ENCODE measurements around the gene HDGFL2.
A peak's percentile ranks its signal among the peaks of the same experiment; 100 is the strongest.

HDGFL2 gene

DNA sequence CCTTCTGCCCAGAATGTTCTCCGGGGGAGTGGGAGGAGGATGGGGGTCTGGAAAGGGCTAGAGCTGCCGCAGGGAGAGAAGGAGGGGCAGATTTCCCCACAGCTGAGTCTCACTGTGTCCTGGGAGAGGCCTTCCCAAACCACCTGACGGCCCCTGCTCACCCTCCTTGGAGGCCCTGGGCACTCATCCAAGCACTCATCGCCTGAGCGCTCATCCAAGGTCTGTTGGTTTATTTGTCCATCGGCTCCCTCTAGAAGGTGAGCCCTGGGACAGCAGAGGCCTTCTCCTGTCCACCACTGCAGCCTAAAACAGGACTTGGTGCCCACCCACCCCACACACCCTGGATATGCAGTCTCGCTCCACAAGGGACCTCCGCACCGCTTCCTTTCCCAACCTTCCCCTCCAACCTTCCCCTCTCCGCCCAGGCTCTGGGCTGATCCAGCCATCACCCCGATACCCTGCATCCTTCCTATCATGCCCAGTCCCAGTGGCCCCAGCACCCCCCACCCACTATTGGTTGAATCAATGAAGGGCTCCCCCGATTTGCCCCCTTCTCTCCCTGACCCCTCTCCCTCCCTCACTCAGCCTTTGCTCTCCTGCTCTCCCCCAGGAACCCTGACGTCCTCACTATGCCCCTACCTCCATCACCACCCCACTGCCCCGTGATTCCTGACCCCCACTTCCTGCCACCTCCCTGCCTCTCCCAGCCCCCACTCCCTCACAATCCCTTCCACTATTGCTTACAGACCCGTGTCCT, 16.2 kb upstream of the HDGFL2 start:
- Histone ChIP-seq H3K4me3 (ENCODE audit: low read depth, low read length) (0 out of 2 replicates have a peak overlapping the region, but pooled peaks have one; percentile 67), H3K4me1 (ENCODE audit: control insufficient read depth, insufficient read depth, low read length) (peaks cover 8% of the 10 kb centered on the region), H3K36me3 (ENCODE audit: control insufficient read depth, insufficient read depth, low read length) (peaks cover 20% of the 10 kb centered on the region; the same call in 1 of the 2 replicates), H3K9ac (ENCODE audit: low read depth, low read length) (no peak overlapping the region), H3K27ac (ENCODE audit: low read depth, low read length) (no peak overlapping the region), H3K27me3 (ENCODE audit: control insufficient read depth, insufficient read depth, low read length) (no peaks in the 10 kb centered on the region), H3K9me3 (ENCODE audit: control insufficient read depth, insufficient read depth, low read length) (no peaks in the 10 kb centered on the region)

GRCh38 chr19:4456476-4456842, 15.6 kb upstream of the HDGFL2 start:
- Histone ChIP-seq H3K4me3 (ENCODE audit: low read depth, low read length) (peak overlapping the region; percentile 67), H3K36me3 (ENCODE audit: control insufficient read depth, insufficient read depth, low read length) (peaks cover 17% of the 10 kb centered on the region; the same call in 1 of the 2 replicates), H3K27me3 (ENCODE audit: control insufficient read depth, insufficient read depth, low read length) (no peaks in the 10 kb centered on the region), H3K4me1 (ENCODE audit: control insufficient read depth, insufficient read depth, low read length) (peaks cover 8% of the 10 kb centered on the region), H3K27ac (ENCODE audit: low read depth, low read length) (no peak overlapping the region), H3K9me3 (ENCODE audit: control insufficient read depth, insufficient read depth, low read length) (no peaks in the 10 kb centered on the region), H3K9ac (ENCODE audit: low read depth, low read length) (no peak overlapping the region)

DNA sequence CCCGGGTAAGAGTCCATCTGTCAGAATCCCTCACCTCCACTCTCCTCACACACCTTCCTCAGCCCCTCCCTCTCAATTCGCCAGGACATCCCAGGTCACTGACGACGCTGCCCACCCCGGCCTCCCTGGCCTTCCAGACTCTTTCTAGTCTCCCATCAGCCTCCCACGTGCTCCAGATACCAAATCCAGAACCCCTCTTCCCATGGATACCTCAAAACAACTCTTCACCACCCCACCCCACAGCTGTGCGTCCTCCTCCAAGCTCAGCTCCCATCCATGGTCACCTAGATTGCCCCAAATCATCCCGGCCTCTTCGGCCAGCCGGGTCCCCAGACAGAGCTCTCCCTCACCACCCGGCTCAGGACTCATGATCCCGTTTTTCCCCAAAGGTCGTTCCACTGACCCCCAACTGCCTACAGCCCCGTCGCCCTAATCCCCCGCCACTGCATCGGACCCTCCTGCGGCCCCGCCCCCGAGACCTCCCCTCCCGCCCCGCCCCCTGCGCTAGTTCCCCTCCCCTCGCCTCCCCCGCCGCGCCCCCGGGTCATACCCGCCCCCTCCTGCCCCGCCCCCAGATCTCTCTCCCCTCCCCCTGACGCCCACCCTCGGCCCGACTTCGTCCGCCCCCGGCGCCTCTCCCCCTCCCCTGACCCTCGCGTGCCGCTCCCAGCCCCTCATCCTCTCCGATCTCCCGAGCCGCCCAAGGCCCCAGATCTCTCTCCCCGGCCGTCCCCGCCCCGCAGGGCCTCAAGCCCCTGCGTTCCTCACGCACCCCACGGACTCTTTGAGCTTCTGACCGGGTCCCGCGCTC, 15.0 kb upstream of the HDGFL2 start:
- Histone ChIP-seq H3K9ac (ENCODE audit: low read depth, low read length) (peak overlapping the region; percentile 77), H3K4me3 (ENCODE audit: low read depth, low read length) (peak overlapping the region; percentile 69), H3K36me3 (ENCODE audit: control insufficient read depth, insufficient read depth, low read length) (peaks cover 15% of the 10 kb centered on the region; the same call in 1 of the 2 replicates), H3K9me3 (ENCODE audit: control insufficient read depth, insufficient read depth, low read length) (no peaks in the 10 kb centered on the region), H3K4me1 (ENCODE audit: control insufficient read depth, insufficient read depth, low read length) (peaks cover 8% of the 10 kb centered on the region), H3K27me3 (ENCODE audit: control insufficient read depth, insufficient read depth, low read length) (no peaks in the 10 kb centered on the region), H3K27ac (ENCODE audit: low read depth, low read length) (peak overlapping the region; percentile 99)

DNA sequence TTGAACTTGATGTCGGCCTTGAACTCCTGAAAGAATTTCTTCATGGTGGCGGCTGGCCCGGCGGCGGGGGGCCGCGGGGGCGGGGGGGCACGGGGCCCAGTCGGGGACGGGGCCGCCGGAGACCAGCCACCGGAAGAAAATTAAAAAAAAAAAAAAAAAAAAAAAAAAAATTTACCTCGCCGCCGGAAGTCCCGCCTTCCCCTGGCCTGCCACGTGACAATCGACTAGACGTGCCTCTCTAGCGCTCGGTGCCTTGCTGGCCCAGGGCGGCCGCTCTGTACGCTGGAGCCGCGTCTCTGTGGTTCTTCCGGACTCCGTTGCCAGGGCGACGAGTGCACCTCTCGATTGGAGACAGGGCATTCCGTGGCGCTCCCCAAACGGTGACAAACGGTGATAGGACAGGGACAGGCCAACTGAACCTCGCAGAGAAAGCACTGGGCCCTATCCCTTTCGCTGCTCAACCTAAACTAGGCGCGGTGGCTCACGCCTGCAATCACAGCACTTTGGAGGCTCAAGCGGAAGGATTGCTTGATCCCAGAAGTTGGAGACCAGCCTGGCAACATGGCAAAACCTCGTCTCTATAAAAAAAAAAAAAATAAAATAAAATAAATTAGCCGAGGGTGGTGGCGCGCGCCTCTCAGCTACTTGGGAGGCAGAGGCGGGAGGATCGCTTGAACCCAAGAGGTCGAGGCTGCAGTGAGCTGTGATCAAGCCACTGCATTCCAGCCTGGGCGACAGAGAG, 14.3 kb upstream of the HDGFL2 start, which contains the start of gene UBXN6:
UBXN6 (minus strand) TSS at position 141 of the 742 bp plus-strand sequence; CDS start at position 44, 97 bp downstream.
- H3K9ac ChIP-seq (ENCODE audit: low read depth, low read length) = peak within 1 kb of the TSS; percentile 77
- peaks cover 7% of the 10 kb centered on the region; the same call in 1 of the 2 replicates for H3K36me3 ChIP-seq (ENCODE audit: control insufficient read depth, insufficient read depth, low read length)
- H3K4me3 ChIP-seq (ENCODE audit: low read depth, low read length) = peak within 1 kb of the TSS; percentile 69
- peak within 1 kb of the TSS; percentile 99 for H3K27ac ChIP-seq (ENCODE audit: low read depth, low read length)
- no peaks in the 10 kb centered on the region for H3K9me3 ChIP-seq (ENCODE audit: control insufficient read depth, insufficient read depth, low read length)
- no peaks in the 10 kb centered on the region for H3K27me3 ChIP-seq (ENCODE audit: control insufficient read depth, insufficient read depth, low read length)
- peaks cover 8% of the 10 kb centered on the region for H3K4me1 ChIP-seq (ENCODE audit: control insufficient read depth, insufficient read depth, low read length)

GRCh38 chr19:4464815-4465581, 7.1 kb upstream of the HDGFL2 start:
- H3K27me3 ChIP-seq (ENCODE audit: control insufficient read depth, insufficient read depth, low read length) = no peaks in the 10 kb centered on the region
- H3K27ac ChIP-seq (ENCODE audit: low read depth, low read length) = no peak overlapping the region
- no peaks in the 10 kb centered on the region for H3K9me3 ChIP-seq (ENCODE audit: control insufficient read depth, insufficient read depth, low read length)
- H3K9ac ChIP-seq (ENCODE audit: low read depth, low read length) = no peak overlapping the region
- H3K4me1 ChIP-seq (ENCODE audit: control insufficient read depth, insufficient read depth, low read length) = no peaks in the 10 kb centered on the region
- H3K4me3 ChIP-seq (ENCODE audit: low read depth, low read length) = no peak overlapping the region
- no peaks in the 10 kb centered on the region for H3K36me3 ChIP-seq (ENCODE audit: control insufficient read depth, insufficient read depth, low read length)

DNA sequence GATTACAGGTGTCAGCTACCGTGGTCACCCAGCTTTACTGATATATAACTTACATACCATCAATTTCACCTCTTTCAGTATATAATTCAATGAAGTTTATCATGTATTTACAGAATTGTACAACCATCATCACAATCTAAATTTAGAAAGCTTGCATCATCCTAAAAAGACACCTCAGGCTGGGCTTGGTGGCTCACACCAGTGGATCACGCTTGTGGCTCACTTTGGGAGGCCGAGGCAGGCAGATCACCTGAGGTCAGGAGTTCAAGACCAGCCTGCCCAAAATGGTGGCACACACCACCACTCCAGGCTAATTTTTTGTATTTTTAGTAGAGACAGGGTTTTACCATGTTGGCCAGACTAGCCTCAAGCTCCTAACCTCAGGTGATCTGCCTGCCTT, 4.3 kb upstream of the HDGFL2 start:
- Histone ChIP-seq H3K27me3 (ENCODE audit: control insufficient read depth, insufficient read depth, low read length) (no peaks in the 10 kb centered on the region), H3K9ac (ENCODE audit: low read depth, low read length) (no peak overlapping the region), H3K4me3 (ENCODE audit: low read depth, low read length) (no peak overlapping the region), H3K4me1 (ENCODE audit: control insufficient read depth, insufficient read depth, low read length) (no peaks in the 10 kb centered on the region), H3K36me3 (ENCODE audit: control insufficient read depth, insufficient read depth, low read length) (no peaks in the 10 kb centered on the region), H3K27ac (ENCODE audit: low read depth, low read length) (no peak overlapping the region), H3K9me3 (ENCODE audit: control insufficient read depth, insufficient read depth, low read length) (no peaks in the 10 kb centered on the region)

GRCh38 chr19:4471403-4472173, 509 bp upstream of the HDGFL2 start:
- peaks cover 9% of the 10 kb centered on the region for H3K36me3 ChIP-seq (ENCODE audit: control insufficient read depth, insufficient read depth, low read length)
- H3K27ac ChIP-seq (ENCODE audit: low read depth, low read length) = peak overlapping the region; percentile 78
- peak overlapping the region; percentile 34; the same call in 1 of the 2 replicates for H3K9ac ChIP-seq (ENCODE audit: low read depth, low read length)
- H3K4me3 ChIP-seq (ENCODE audit: low read depth, low read length) = peak overlapping the region; percentile 72
- H3K27me3 ChIP-seq (ENCODE audit: control insufficient read depth, insufficient read depth, low read length) = no peaks in the 10 kb centered on the region
- H3K9me3 ChIP-seq (ENCODE audit: control insufficient read depth, insufficient read depth, low read length) = no peaks in the 10 kb centered on the region
- H3K4me1 ChIP-seq (ENCODE audit: control insufficient read depth, insufficient read depth, low read length) = no peaks in the 10 kb centered on the region

- H3K9ac ChIP-seq (ENCODE audit: low read depth, low read length) = peak overlapping the region; percentile 24; the same call in 1 of the 2 replicates
- H3K4me3 ChIP-seq (ENCODE audit: low read depth, low read length) = peak overlapping the region; percentile 58
- peaks cover 22% of the 10 kb centered on the region for H3K36me3 ChIP-seq (ENCODE audit: control insufficient read depth, insufficient read depth, low read length)
- no peaks in the 10 kb centered on the region for H3K4me1 ChIP-seq (ENCODE audit: control insufficient read depth, insufficient read depth, low read length)
- H3K27ac ChIP-seq (ENCODE audit: low read depth, low read length) = peak overlapping the region; percentile 74
- no peaks in the 10 kb centered on the region for H3K9me3 ChIP-seq (ENCODE audit: control insufficient read depth, insufficient read depth, low read length)
- no peaks in the 10 kb centered on the region for H3K27me3 ChIP-seq (ENCODE audit: control insufficient read depth, insufficient read depth, low read length)
Observed at GRCh38 chr19:4473011-4473762, 1.1 kb downstream of the HDGFL2 start.

- Histone ChIP-seq H3K27ac (ENCODE audit: low read depth, low read length) (peak overlapping the region; percentile 74), H3K9ac (ENCODE audit: low read depth, low read length) (no peak overlapping the region), H3K4me3 (ENCODE audit: low read depth, low read length) (peak overlapping the region; percentile 58)
Observed at GRCh38 chr19:4473763-4474513, 1.8 kb downstream of the HDGFL2 start.

More at GRCh38 chr19:4473763-4474513, 1.8 kb downstream of the HDGFL2 start:
- Histone ChIP-seq H3K36me3 (ENCODE audit: control insufficient read depth, insufficient read depth, low read length) (peaks cover 26% of the 10 kb centered on the region), H3K27me3 (ENCODE audit: control insufficient read depth, insufficient read depth, low read length) (no peaks in the 10 kb centered on the region), H3K4me1 (ENCODE audit: control insufficient read depth, insufficient read depth, low read length) (no peaks in the 10 kb centered on the region), H3K9me3 (ENCODE audit: control insufficient read depth, insufficient read depth, low read length) (no peaks in the 10 kb centered on the region)
